Memory B cell (primary cell): ENCODE measurements around the gene FLACC1.

Source experiments
- ATAC-seq: fragments of 150-1000 bp; cut with Tn5 transposase; 2 replicates; pipeline ENCODE4 v1.10.0; 2021; ENCODE audit warnings: low read depth, mild to moderate bottlenecking, moderate library complexity
- DNase-seq, 2 donors: peaks; one replicate each; pipeline ENCODE4 v3.0.0; 2022; ENCODE audit warnings: low spot score in 2 of 2
- H3K27ac Mint-ChIP-seq: one replicate; pipeline ENCODE4 v1.8.0; 2022; ENCODE audit warnings: mild to moderate bottlenecking, moderate library complexity, mixed read lengths
- H3K27me3 Mint-ChIP-seq: one replicate; pipeline ENCODE4 v1.8.0; 2022; ENCODE audit warnings: mixed read lengths
- H3K36me3 Mint-ChIP-seq: one replicate; pipeline ENCODE4 v1.8.0; 2022; ENCODE audit warnings: mild to moderate bottlenecking, mixed read lengths
- H3K4me1 Mint-ChIP-seq: one replicate; pipeline ENCODE4 v1.8.0; 2022; ENCODE audit warnings: mixed read lengths
- H3K4me3 Mint-ChIP-seq: one replicate; pipeline ENCODE4 v1.8.0; 2022; ENCODE audit warnings: mild to moderate bottlenecking, moderate library complexity, mixed read lengths
- H3K9me3 Mint-ChIP-seq: one replicate; pipeline ENCODE4 v1.8.0; 2022; ENCODE audit warnings: mixed read lengths

FLACC1 gene

DNA sequence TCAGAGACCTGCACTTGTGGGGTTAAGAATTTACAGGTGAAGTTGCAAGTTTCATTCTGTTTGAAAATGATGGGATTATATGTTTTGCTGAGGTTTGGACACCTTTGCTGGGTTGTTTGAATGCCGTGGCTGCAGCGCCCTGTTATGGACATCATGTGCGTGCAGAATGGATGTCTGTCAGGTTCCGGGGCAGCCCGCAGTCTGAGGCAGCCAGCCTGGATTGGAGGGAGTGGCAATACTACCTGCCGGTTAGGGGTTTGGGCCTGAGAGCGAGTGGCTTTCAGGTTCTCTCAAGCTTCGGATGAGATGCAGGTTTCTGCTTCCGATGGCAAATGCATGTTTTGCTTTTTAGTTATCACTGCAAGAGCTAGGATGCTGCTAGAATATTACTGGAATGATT lies 95.7 kb downstream of the FLACC1 start:
- peaks cover 59% of the 10 kb centered on the region for H3K4me1 Mint-ChIP-seq
- peaks cover 12% of the 10 kb centered on the region for H3K36me3 Mint-ChIP-seq
- H3K27me3 Mint-ChIP-seq, result no peaks in the 10 kb centered on the region
- DNase-seq (peak; percentile 29 to 37), ATAC-seq (no peak)
- no peaks in the 10 kb centered on the region for H3K9me3 Mint-ChIP-seq
- H3K4me3 Mint-ChIP-seq, result peak overlapping the region; percentile 98
- H3K27ac Mint-ChIP-seq, result peak overlapping the region; percentile 99

- peak within 1 kb of the TSS; percentile 98 for H3K4me3 Mint-ChIP-seq
- peak within 1 kb of the TSS; percentile 99 for H3K27ac Mint-ChIP-seq
- no peaks in the 10 kb centered on the region for H3K9me3 Mint-ChIP-seq
- ATAC-seq, result peak; percentile 49
- no peaks in the 10 kb centered on the region for H3K27me3 Mint-ChIP-seq
- peaks cover 3% of the 10 kb centered on the region for H3K36me3 Mint-ChIP-seq
- H3K4me1 Mint-ChIP-seq, result peaks cover 50% of the 10 kb centered on the region
- DNase-seq, result peak; percentile 70 to 75
Measured at GRCh38 chr2:201260302-201260800, 96.8 kb downstream of the FLACC1 start, which contains the start of gene CASP8. TSS of gene CASP8 (plus strand) at chr2:201260536. CDS start at chr2:201266487, 5,951 bp downstream.

- no peak for DNase-seq
- peaks cover 38% of the 10 kb centered on the region for H3K4me1 Mint-ChIP-seq
- no peaks in the 10 kb centered on the region for H3K9me3 Mint-ChIP-seq
- peaks cover 3% of the 10 kb centered on the region for H3K36me3 Mint-ChIP-seq
- peak; percentile 4 for ATAC-seq
- H3K4me3 Mint-ChIP-seq, result peak overlapping the region; percentile 85
- no peaks in the 10 kb centered on the region for H3K27me3 Mint-ChIP-seq
- H3K27ac Mint-ChIP-seq, result peak overlapping the region; percentile 99
Measured at GRCh38 chr2:201258666-201259615, 98.2 kb downstream of the FLACC1 start.

DNA sequence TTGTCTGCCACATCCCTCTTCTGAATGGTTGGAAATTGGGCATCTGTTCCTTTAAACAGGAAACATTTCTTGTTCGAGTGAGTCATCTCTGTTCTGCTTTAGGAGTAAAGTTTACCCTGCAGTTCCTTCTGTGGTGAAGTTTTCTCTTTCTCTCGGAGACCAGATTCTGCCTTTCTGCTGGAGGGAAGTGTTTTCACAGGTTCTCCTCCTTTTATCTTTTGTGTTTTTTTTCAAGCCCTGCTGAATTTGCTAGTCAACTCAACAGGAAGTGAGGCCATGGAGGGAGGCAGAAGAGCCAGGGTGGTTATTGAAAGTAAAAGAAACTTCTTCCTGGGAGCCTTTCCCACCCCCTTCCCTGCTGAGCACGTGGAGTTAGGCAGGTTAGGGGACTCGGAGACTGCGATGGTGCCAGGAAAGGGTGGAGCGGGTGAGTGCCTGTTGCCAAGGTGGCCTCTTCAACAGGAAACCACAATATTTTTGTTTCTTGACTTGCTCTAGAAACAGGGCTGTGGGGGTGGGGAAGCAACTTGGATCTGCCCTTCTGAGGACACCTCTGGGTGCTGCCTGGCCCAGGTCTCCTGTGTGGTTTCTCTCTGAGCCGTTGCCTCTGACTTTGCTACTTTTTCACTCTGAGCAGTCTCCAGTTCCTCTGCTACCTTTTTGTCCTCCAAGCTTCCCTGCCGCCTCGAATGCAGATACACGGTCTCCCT lies 99.0 kb downstream of the FLACC1 start:
- Mint-ChIP-seq H3K9me3 (no peaks in the 10 kb centered on the region), H3K36me3 (peaks cover 3% of the 10 kb centered on the region), H3K4me1 (peaks cover 35% of the 10 kb centered on the region), H3K4me3 (peak overlapping the region; percentile 85), H3K27ac (peak overlapping the region; percentile 99), H3K27me3 (no peaks in the 10 kb centered on the region)
- ATAC-seq (peak; percentile 71), DNase-seq (peak; percentile 76 to 90)

- H3K4me3 Mint-ChIP-seq, result peak overlapping the region; percentile 85
Measured at GRCh38 chr2:201257381-201257955, 99.7 kb downstream of the FLACC1 start.

GRCh38 chr2:201256082-201256481 lies 101.1 kb downstream of the FLACC1 start:
- Mint-ChIP-seq H3K4me3 (no peak overlapping the region), H3K9me3 (no peaks in the 10 kb centered on the region), H3K36me3 (peaks cover 4% of the 10 kb centered on the region), H3K27ac (peak overlapping the region; percentile 99), H3K4me1 (peaks cover 33% of the 10 kb centered on the region), H3K27me3 (no peaks in the 10 kb centered on the region)
- ATAC-seq, result no peak
- DNase-seq, result no peak

More at GRCh38 chr2:201257381-201257955, 99.7 kb downstream of the FLACC1 start:
- peak; percentile 49 for ATAC-seq
- H3K36me3 Mint-ChIP-seq, result peaks cover 1% of the 10 kb centered on the region
- no peaks in the 10 kb centered on the region for H3K27me3 Mint-ChIP-seq
- peaks cover 36% of the 10 kb centered on the region for H3K4me1 Mint-ChIP-seq
- H3K9me3 Mint-ChIP-seq, result no peaks in the 10 kb centered on the region
- H3K27ac Mint-ChIP-seq, result peak overlapping the region; percentile 99
- DNase-seq, result peak; percentile 59 to 64

GRCh38 chr2:201255408-201256033 lies 101.6 kb downstream of the FLACC1 start:
- Mint-ChIP-seq H3K4me1 (peaks cover 38% of the 10 kb centered on the region), H3K4me3 (no peak overlapping the region), H3K36me3 (peaks cover 8% of the 10 kb centered on the region), H3K27me3 (no peaks in the 10 kb centered on the region), H3K9me3 (no peaks in the 10 kb centered on the region), H3K27ac (peak overlapping the region; percentile 99)
- DNase-seq (no peak), ATAC-seq (no peak)

DNA sequence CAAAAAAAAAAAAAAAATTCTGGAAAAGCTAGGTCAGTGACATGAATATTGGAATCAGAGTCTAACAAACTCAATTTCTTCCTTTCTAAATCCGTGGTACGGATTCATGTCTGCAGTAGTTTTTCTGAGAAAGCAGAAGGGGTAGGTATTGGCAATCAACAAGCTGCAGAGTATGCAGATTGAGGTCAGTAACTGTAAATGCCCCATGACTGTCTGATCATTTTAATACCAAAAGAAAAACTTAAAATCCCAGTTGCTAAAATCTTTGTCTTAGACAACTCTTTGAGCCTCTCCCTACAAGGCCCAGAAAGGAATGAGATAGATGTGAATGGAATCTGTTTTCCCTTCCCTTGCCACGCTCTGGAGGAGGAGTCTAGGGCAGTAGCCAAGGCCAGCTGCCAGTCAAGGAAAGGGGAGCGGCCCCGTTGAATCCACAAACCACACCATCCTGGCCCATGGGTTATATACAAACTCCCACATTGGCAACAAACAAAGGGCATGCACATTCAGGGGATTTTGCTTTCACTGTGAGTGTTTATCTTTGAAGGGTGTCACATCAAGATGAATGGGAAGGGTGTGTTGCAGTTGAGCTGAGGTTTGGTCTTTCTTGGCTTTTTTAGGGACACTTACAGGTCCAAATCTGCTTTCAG lies 102.9 kb downstream of the FLACC1 start:
- Mint-ChIP-seq H3K4me1 (peaks cover 37% of the 10 kb centered on the region), H3K4me3 (no peak overlapping the region), H3K27me3 (no peaks in the 10 kb centered on the region), H3K27ac (peak overlapping the region; percentile 88), H3K36me3 (peaks cover 10% of the 10 kb centered on the region), H3K9me3 (no peaks in the 10 kb centered on the region)
- ATAC-seq (no peak), DNase-seq (no peak)

- Mint-ChIP-seq H3K27me3 (no peaks in the 10 kb centered on the region), H3K4me3 (no peak overlapping the region), H3K36me3 (peaks cover 15% of the 10 kb centered on the region), H3K4me1 (peaks cover 28% of the 10 kb centered on the region), H3K9me3 (no peaks in the 10 kb centered on the region), H3K27ac (peak overlapping the region; percentile 73)
- peak; percentile 42 for ATAC-seq
- no peak for DNase-seq
Measured at GRCh38 chr2:201250741-201251140, 106.4 kb downstream of the FLACC1 start.

GRCh38 chr2:201249889-201250288 lies 107.3 kb downstream of the FLACC1 start:
- DNase-seq, result no peak
- ATAC-seq, result no peak
- Mint-ChIP-seq H3K9me3 (no peaks in the 10 kb centered on the region), H3K4me1 (peaks cover 33% of the 10 kb centered on the region), H3K27ac (peak overlapping the region; percentile 73), H3K36me3 (peaks cover 15% of the 10 kb centered on the region), H3K4me3 (no peak overlapping the region), H3K27me3 (no peaks in the 10 kb centered on the region)

- H3K27me3 Mint-ChIP-seq, result no peaks in the 10 kb centered on the region
- DNase-seq (no peak), ATAC-seq (no peak)
- H3K36me3 Mint-ChIP-seq, result peaks cover 15% of the 10 kb centered on the region
- H3K27ac Mint-ChIP-seq, result peak overlapping the region; percentile 73
- no peaks in the 10 kb centered on the region for H3K9me3 Mint-ChIP-seq
- peaks cover 33% of the 10 kb centered on the region for H3K4me1 Mint-ChIP-seq
- no peak overlapping the region for H3K4me3 Mint-ChIP-seq
Measured at GRCh38 chr2:201248288-201248844, 108.8 kb downstream of the FLACC1 start.

DNA sequence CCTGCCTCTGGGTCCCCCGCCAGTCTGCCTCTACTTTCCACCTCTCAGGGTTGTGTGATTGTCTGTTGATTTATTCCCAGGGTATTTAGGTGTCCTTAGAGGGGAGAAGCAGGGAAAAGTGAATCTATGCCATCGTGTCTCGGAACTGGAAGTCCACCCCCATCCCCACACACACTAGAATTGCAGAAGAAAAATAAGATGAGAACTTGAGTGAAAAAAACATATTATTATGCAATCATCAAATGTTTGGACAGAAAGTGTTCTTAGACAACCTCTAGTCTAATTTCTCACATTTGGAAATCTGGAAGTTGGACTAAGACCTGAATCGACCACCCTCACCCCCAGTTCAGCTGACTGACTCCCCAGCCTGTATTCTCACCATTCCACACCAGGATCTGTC lies 110.9 kb downstream of the FLACC1 start:
- H3K27me3 Mint-ChIP-seq, result no peaks in the 10 kb centered on the region
- peaks cover 13% of the 10 kb centered on the region for H3K36me3 Mint-ChIP-seq
- no peak overlapping the region for H3K27ac Mint-ChIP-seq
- no peak for ATAC-seq
- H3K4me3 Mint-ChIP-seq, result no peak overlapping the region
- H3K4me1 Mint-ChIP-seq, result peaks cover 28% of the 10 kb centered on the region
- DNase-seq, result no peak
- no peaks in the 10 kb centered on the region for H3K9me3 Mint-ChIP-seq

DNA sequence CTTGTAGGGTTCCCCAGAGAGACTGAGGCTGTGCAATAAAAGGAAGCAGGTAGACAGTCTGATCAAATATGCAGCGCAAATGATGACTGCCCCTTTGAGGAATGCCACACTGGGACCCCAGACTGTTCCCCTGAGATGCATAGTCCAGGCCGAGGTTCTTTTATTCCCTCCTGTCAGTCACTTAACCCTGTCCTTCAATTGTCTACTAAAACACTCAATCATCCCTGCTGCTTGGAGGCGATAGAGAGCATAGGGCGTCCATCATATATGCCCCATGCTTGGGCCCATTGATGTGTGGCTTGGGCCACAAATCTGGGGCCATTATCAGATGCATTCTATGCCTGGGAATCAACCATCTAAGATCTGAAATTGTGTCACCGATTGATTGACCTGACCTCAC lies 112.3 kb downstream of the FLACC1 start:
- no peak for DNase-seq
- Mint-ChIP-seq H3K4me1 (peaks cover 30% of the 10 kb centered on the region), H3K4me3 (no peak overlapping the region), H3K9me3 (no peaks in the 10 kb centered on the region), H3K36me3 (peaks cover 13% of the 10 kb centered on the region), H3K27ac (peak overlapping the region; percentile 64), H3K27me3 (no peaks in the 10 kb centered on the region)
- no peak for ATAC-seq
